ENCODE data around the gene S100A11. TPM values are rescaled to one million over a fixed set of nuclear protein-coding genes. Genes with fewer than 3 reads are reported as not detected.

The S100A11 gene
- total and polyA plus RNA-seq, 7 experiments from 2014 or later: 28.6 to 442 (median 189) TPM

GRCh38 chr1:152015766-152016165 is 21.0 kb downstream of the S100A11 start:
- H3K9me3 ChIP-seq (ENCODE audit: control insufficient read depth in 2 of 3, low read length in 3 of 3): no peaks in the 10 kb centered on the region
- Mint-ChIP-seq H3K27me3 (peaks cover 0 to 56% (median 8%) of the 10 kb centered on the region in 5 donors), H3K4me1 (peaks cover 0 to 6% (median 4%) of the 10 kb centered on the region in 7 donors), H3K36me3 (no peaks in the 10 kb centered on the region), H3K4me3 (no peak overlapping the region), H3K9me3 (no peaks in the 10 kb centered on the region), H3K27ac (no peak overlapping the region)
- DNase-seq: no peak
- H3K4me1 ChIP-seq (ENCODE audit: control insufficient read depth in 2 of 2, insufficient read depth in 2 of 2, low read length in 2 of 2): no peaks in the 10 kb centered on the region
- no peak overlapping the region for H3K4me3 ChIP-seq (ENCODE audit: low read length)
- H3K27ac ChIP-seq (ENCODE audit: low read depth, low read length): no peak overlapping the region
- no peaks in the 10 kb centered on the region for H3K27me3 ChIP-seq (ENCODE audit: control insufficient read depth in 2 of 2, insufficient read depth in 2 of 2, low read length in 2 of 2)
- no peaks in the 10 kb centered on the region for H3K36me3 ChIP-seq (ENCODE audit: control insufficient read depth in 2 of 3, insufficient read depth in 3 of 3, low read length in 3 of 3)
- no peak for ATAC-seq
- ChIA-PET POLR2A (no interaction called here), CTCF (interaction anchor here (0.6 kb wide), 1 partner anchor 77 kb away, joined by 3 read pairs; no protein-coding TSS in a partner anchor)
- intact Hi-C loops (cut with micrococcal nuclease): no loop called here

DNA sequence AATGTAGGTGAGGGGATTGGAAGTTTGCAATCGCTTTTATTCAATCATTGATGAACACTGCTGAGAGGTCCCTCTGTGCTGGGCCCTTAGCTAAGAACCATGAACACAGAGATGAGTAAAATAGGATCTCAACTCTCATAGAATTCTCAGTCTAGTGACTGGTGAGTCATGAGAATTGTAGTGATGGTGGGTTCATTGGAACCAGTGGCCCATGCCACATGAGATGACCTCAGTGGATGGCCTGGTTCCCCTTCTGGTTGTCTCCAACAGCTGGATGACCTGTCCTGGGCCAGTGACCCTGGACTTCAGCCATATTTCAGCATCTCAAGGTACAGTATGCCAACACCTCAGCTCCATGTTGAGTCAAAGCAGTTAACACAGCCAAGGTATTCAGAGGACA is 21.9 kb downstream of the S100A11 start:
- intact Hi-C loops (cut with micrococcal nuclease): loop anchor here in 1 of 2 donors (5.0 kb wide), 1 partner anchor 423 kb away; no protein-coding TSS in a partner anchor
- POLR2A ChIA-PET: no interaction called here

DNA sequence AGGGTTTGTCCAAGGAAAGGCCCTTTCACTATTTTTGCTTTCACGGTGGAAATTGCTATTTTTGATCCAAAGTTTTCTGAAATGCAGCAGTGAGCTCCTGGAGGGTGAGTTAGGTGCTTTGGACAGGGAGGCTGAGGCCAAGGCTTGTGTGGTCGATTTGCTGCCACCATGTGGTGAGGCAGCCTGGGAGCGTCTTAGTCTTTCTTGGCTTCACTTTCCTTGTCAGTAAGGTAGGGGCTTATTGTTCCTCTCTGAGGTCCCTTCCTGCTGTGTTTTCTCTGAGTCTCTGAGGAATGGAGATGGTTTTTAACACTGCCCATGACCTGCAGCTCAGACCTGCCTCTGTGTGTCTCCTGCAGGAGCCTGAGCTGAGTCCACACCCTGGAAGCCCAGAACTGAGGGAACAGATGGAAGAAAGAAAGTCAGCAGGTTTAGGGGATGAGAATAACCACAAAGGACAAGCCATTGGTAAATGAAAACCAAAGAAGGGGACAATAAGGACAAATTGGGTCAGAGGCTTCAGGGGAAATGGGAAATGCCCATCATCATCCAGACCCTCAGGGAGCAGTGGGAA is 23.1 kb downstream of the S100A11 start:
- ChIA-PET POLR2A (no interaction called here), CTCF (interaction anchor here (1.2 to 1.5 kb wide), 3 partner anchors 12 to 89 kb away, joined by 3 to 5 read pairs (median 3); no protein-coding TSS in a partner anchor)
- Histone ChIP-seq H3K36me3 (ENCODE audit: control insufficient read depth in 2 of 3, insufficient read depth in 3 of 3, low read length in 3 of 3) (no peaks in the 10 kb centered on the region), H3K27ac (ENCODE audit: low read depth, low read length) (no peak overlapping the region), H3K4me1 (ENCODE audit: control insufficient read depth in 2 of 2, insufficient read depth in 2 of 2, low read length in 2 of 2) (no peaks in the 10 kb centered on the region), H3K27me3 (ENCODE audit: control insufficient read depth in 2 of 2, insufficient read depth in 2 of 2, low read length in 2 of 2) (no peaks in the 10 kb centered on the region), H3K9me3 (ENCODE audit: control insufficient read depth in 2 of 3, low read length in 3 of 3) (no peaks in the 10 kb centered on the region), H3K4me3 (ENCODE audit: low read length) (no peak overlapping the region)
- peak in 2 of 9 donors; percentile 19 to 43 for DNase-seq
- intact Hi-C loops (cut with micrococcal nuclease): loop anchor here (1.0 to 5.0 kb wide), 4 partner anchors 21 to 421 kb away; no protein-coding TSS in a partner anchor
- Mint-ChIP-seq H3K4me3 (no peak overlapping the region), H3K4me1 (peaks cover 0 to 6% (median 4%) of the 10 kb centered on the region in 7 donors), H3K27me3 (peaks cover 0 to 58% (median 9%) of the 10 kb centered on the region in 5 donors), H3K9me3 (no peaks in the 10 kb centered on the region), H3K27ac (no peak overlapping the region), H3K36me3 (no peaks in the 10 kb centered on the region)
- ATAC-seq: peak; percentile 42

More for the DNA sequence above, 21.9 kb downstream of the S100A11 start:
- Mint-ChIP-seq H3K9me3 (no peaks in the 10 kb centered on the region), H3K27ac (peak overlapping the region in 1 of 9 donors; percentile 63), H3K4me3 (no peak overlapping the region), H3K36me3 (no peaks in the 10 kb centered on the region), H3K4me1 (peaks cover 0 to 6% (median 4%) of the 10 kb centered on the region in 7 donors), H3K27me3 (peaks cover 0 to 50% (median 8%) of the 10 kb centered on the region in 5 donors)
- ATAC-seq (no peak), DNase-seq (no peak)
- no peaks in the 10 kb centered on the region for H3K4me1 ChIP-seq (ENCODE audit: control insufficient read depth in 2 of 2, insufficient read depth in 2 of 2, low read length in 2 of 2)
- CTCF ChIA-PET: interaction anchor here (0.6 to 1.5 kb wide), 3 partner anchors 13 to 76 kb away, joined by 3 read pairs; no protein-coding TSS in a partner anchor
- H3K36me3 ChIP-seq (ENCODE audit: control insufficient read depth in 2 of 3, insufficient read depth in 3 of 3, low read length in 3 of 3): no peaks in the 10 kb centered on the region
- no peak overlapping the region for H3K27ac ChIP-seq (ENCODE audit: low read depth, low read length)
- H3K9me3 ChIP-seq (ENCODE audit: control insufficient read depth in 2 of 3, low read length in 3 of 3): no peaks in the 10 kb centered on the region
- no peak overlapping the region for H3K4me3 ChIP-seq (ENCODE audit: low read length)
- no peaks in the 10 kb centered on the region for H3K27me3 ChIP-seq (ENCODE audit: control insufficient read depth in 2 of 2, insufficient read depth in 2 of 2, low read length in 2 of 2)

GRCh38 chr1:152009691-152010090 is 27.1 kb downstream of the S100A11 start:
- Histone ChIP-seq H3K9me3 (ENCODE audit: control insufficient read depth in 2 of 3, low read length in 3 of 3) (no peaks in the 10 kb centered on the region), H3K36me3 (ENCODE audit: control insufficient read depth in 2 of 3, insufficient read depth in 3 of 3, low read length in 3 of 3) (no peaks in the 10 kb centered on the region), H3K4me3 (ENCODE audit: low read length) (no peak overlapping the region), H3K4me1 (ENCODE audit: control insufficient read depth in 2 of 2, insufficient read depth in 2 of 2, low read length in 2 of 2) (no peaks in the 10 kb centered on the region), H3K27me3 (ENCODE audit: control insufficient read depth in 2 of 2, insufficient read depth in 2 of 2, low read length in 2 of 2) (no peaks in the 10 kb centered on the region), H3K27ac (ENCODE audit: low read depth, low read length) (no peak overlapping the region)
- ATAC-seq (no peak), DNase-seq (no peak)
- H3K27me3 Mint-ChIP-seq: peaks cover 0 to 61% (median 8%) of the 10 kb centered on the region in 5 donors
- H3K4me1 Mint-ChIP-seq: peaks cover 0 to 6% (median 4%) of the 10 kb centered on the region in 7 donors
- H3K9me3 Mint-ChIP-seq: no peaks in the 10 kb centered on the region
- H3K4me3 Mint-ChIP-seq: no peak overlapping the region
- ChIA-PET CTCF (interaction anchor here (1.1 to 1.4 kb wide), 2 partner anchors 8 to 42 kb away, joined by 3 to 4 read pairs; no protein-coding TSS in a partner anchor), POLR2A (no interaction called here)
- intact Hi-C loops (cut with micrococcal nuclease): loop anchor here in 1 of 2 donors (5.0 kb wide), 1 partner anchor 417 kb away; no protein-coding TSS in a partner anchor
- no peaks in the 10 kb centered on the region for H3K36me3 Mint-ChIP-seq
- H3K27ac Mint-ChIP-seq: no peak overlapping the region

GRCh38 chr1:152007047-152007446 is 29.8 kb downstream of the S100A11 start:
- H3K4me3 Mint-ChIP-seq: no peak overlapping the region
- Histone ChIP-seq H3K4me3 (ENCODE audit: low read length) (no peak overlapping the region), H3K36me3 (ENCODE audit: control insufficient read depth in 2 of 3, insufficient read depth in 3 of 3, low read length in 3 of 3) (no peaks in the 10 kb centered on the region), H3K9me3 (ENCODE audit: control insufficient read depth in 2 of 3, low read length in 3 of 3) (no peaks in the 10 kb centered on the region), H3K27me3 (ENCODE audit: control insufficient read depth in 2 of 2, insufficient read depth in 2 of 2, low read length in 2 of 2) (no peaks in the 10 kb centered on the region), H3K27ac (ENCODE audit: low read depth, low read length) (no peak overlapping the region), H3K4me1 (ENCODE audit: control insufficient read depth in 2 of 2, insufficient read depth in 2 of 2, low read length in 2 of 2) (no peaks in the 10 kb centered on the region)
- CTCF ChIA-PET: interaction anchor here (0.5 to 1.6 kb wide), 4 partner anchors 39 to 73 kb away, joined by 4 to 5 read pairs (median 4); no protein-coding TSS in a partner anchor
- H3K4me1 Mint-ChIP-seq: peaks cover 0 to 7% (median 0%) of the 10 kb centered on the region in 7 donors
- H3K27me3 Mint-ChIP-seq: peaks cover 0 to 63% (median 4%) of the 10 kb centered on the region in 5 donors
- POLR2A ChIA-PET: no interaction called here
- H3K27ac Mint-ChIP-seq: peak overlapping the region in 1 of 9 donors; percentile 50
- no peaks in the 10 kb centered on the region for H3K36me3 Mint-ChIP-seq
- DNase-seq (no peak), ATAC-seq (no peak)
- no peaks in the 10 kb centered on the region for H3K9me3 Mint-ChIP-seq
- intact Hi-C loops (cut with micrococcal nuclease): no loop called here

DNA sequence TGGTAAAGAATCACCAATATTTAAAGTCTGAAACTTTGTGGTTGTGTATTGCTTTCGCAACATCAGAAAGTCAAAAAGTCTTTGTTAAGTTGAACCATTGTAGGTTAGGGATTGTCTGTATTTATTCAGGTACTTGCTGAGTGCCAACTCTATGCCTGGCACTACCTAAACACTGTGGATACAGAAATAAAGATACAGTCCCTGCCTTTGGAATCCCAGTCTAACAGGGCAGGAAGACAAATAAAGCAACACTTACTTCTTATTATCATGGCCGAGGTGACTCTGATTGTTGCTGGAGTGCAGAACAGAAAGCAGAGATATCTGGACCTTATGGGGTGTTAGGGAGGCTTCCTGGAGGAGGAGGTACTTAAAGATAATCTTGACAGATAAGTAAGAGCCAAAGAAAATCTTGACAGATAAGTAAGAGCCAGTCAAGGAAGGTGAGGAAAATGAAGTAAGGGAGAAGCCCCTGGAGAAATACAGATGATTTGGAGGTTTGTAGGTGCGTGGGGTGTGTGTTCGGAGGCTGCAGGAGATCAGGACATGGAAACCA is 31.4 kb downstream of the S100A11 start:
- no peaks in the 10 kb centered on the region for H3K9me3 ChIP-seq (ENCODE audit: control insufficient read depth in 2 of 3, low read length in 3 of 3)
- intact Hi-C loops (cut with micrococcal nuclease): no loop called here
- H3K4me3 ChIP-seq (ENCODE audit: low read length): no peak overlapping the region
- Mint-ChIP-seq H3K4me1 (peaks cover 0 to 16% (median 0%) of the 10 kb centered on the region in 7 donors), H3K27me3 (peaks cover 0 to 55% (median 4%) of the 10 kb centered on the region in 5 donors), H3K27ac (no peak overlapping the region), H3K4me3 (no peak overlapping the region), H3K36me3 (no peaks in the 10 kb centered on the region), H3K9me3 (no peaks in the 10 kb centered on the region)
- H3K27ac ChIP-seq (ENCODE audit: low read depth, low read length): no peak overlapping the region
- ChIA-PET POLR2A (interaction anchor here (1.0 kb wide), 1 partner anchor 30 kb away, joined by 3 read pairs; no protein-coding TSS in a partner anchor), CTCF (interaction anchor here (0.8 to 8.7 kb wide), 4 partner anchors 9 to 71 kb away, joined by 3 to 88 read pairs (median 4); no protein-coding TSS in a partner anchor)
- no peaks in the 10 kb centered on the region for H3K36me3 ChIP-seq (ENCODE audit: control insufficient read depth in 2 of 3, insufficient read depth in 3 of 3, low read length in 3 of 3)
- H3K4me1 ChIP-seq (ENCODE audit: control insufficient read depth in 2 of 2, insufficient read depth in 2 of 2, low read length in 2 of 2): no peaks in the 10 kb centered on the region
- no peak for ATAC-seq
- H3K27me3 ChIP-seq (ENCODE audit: control insufficient read depth in 2 of 2, insufficient read depth in 2 of 2, low read length in 2 of 2): no peaks in the 10 kb centered on the region
- DNase-seq: no peak

All from naive thymus-derived CD4-positive, alpha-beta T cell (primary cell).